HepG2 (cell line): ENCODE data around the gene ZNF687. TPM values are rescaled to one million over a fixed set of nuclear protein-coding genes. Genes with fewer than 3 reads are reported as not detected.
A peak's percentile ranks its signal among the peaks of the same experiment; 100 is the strongest.

Experiments
- ETV5 ChIP-seq: IDR thresholded peaks from 2 replicates; pipeline ENCODE4 v1.6.1; 2018; ENCODE audit warnings: missing biosample characterization, missing genetic modification reagents, inconsistent platforms, borderline replicate concordance
- GABPB1 ChIP-seq: IDR thresholded peaks from 2 replicates; pipeline ENCODE4 v1.6.1; 2016; ENCODE audit warnings: mild to moderate bottlenecking, missing genetic modification reagents, moderate library complexity, missing compliant biosample characterization
- HOXA9 ChIP-seq: sonication (generic); formaldehyde crosslinking; IDR thresholded peaks from 2 replicates; pipeline ENCODE4 v1.8.1; 2022; ENCODE audit warnings: missing genetic modification reagents, mild to moderate bottlenecking, moderate library complexity, borderline replicate concordance
- KDM2A ChIP-seq: sonication (generic); formaldehyde crosslinking; IDR thresholded peaks from 2 replicates; pipeline ENCODE4 v1.4.0; 2020; ENCODE audit warnings: low read depth, missing genetic modification reagents, borderline replicate concordance
- KDM5A ChIP-seq: fragments of 200-600 bp; sonication (generic); IDR thresholded peaks from 2 replicates; pipeline ENCODE4 v1.7.0; 2018; ENCODE audit warnings: antibody characterized with exemption, mild to moderate bottlenecking, low read length, borderline replicate concordance
- MBD4 ChIP-seq: IDR thresholded peaks from 2 replicates; pipeline ENCODE4 v1.6.1; 2012; ENCODE audit warnings: low read length, inconsistent platforms, borderline replicate concordance
- NCOA1 ChIP-seq: sonication (generic); formaldehyde crosslinking; IDR thresholded peaks from 2 replicates; pipeline ENCODE4 v1.9.0; 2021; ENCODE audit warnings: missing genetic modification reagents
- NFIC ChIP-seq: IDR thresholded peaks from 2 replicates; pipeline ENCODE4 v1.6.1; 2012; ENCODE audit warnings: mild to moderate bottlenecking, low read length, inconsistent platforms
- NRL ChIP-seq: sonication (generic); formaldehyde crosslinking; IDR thresholded peaks from 2 replicates; pipeline ENCODE4 v1.5.0; 2020; ENCODE audit warnings: missing genetic modification reagents, mild to moderate bottlenecking, moderate library complexity, borderline replicate concordance
- PLRG1 ChIP-seq: fragments of 450-650 bp; conservative IDR thresholded peaks from 2 replicates; pipeline ENCODE4 v1.6.1; 2016
- RFXANK ChIP-seq: IDR thresholded peaks from 2 replicates; pipeline ENCODE4 v1.6.1; 2016
- SSRP1 ChIP-seq: IDR thresholded peaks from 2 replicates; pipeline ENCODE4 v1.6.1; 2016; ENCODE audit warnings: control low read depth
- SUZ12 ChIP-seq: fragments of 150-350 bp; IDR thresholded peaks from 2 replicates; pipeline ENCODE4 v1.6.1; 2014; ENCODE audit warnings: low read depth, low read length
- ZFP82 ChIP-seq: sonication (generic); formaldehyde crosslinking; IDR thresholded peaks from 2 replicates; pipeline ENCODE4 v1.5.1; 2020; ENCODE audit warnings: mild to moderate bottlenecking, missing genetic modification reagents, borderline replicate concordance
- ZNF367 ChIP-seq: sonication (generic); formaldehyde crosslinking; IDR thresholded peaks from 2 replicates; pipeline ENCODE4 v1.4.0; 2020; ENCODE audit warnings: missing genetic modification reagents, borderline replicate concordance
- ZNF598 ChIP-seq: sonication (generic); formaldehyde crosslinking; IDR thresholded peaks from 2 replicates; pipeline ENCODE4 v1.5.1; 2020; ENCODE audit warnings: mild to moderate bottlenecking, missing genetic modification reagents, borderline replicate concordance
- ZNF605 ChIP-seq: sonication (generic); formaldehyde crosslinking; IDR thresholded peaks from 2 replicates; pipeline ENCODE4 v1.8.0; 2022; ENCODE audit warnings: mild to moderate bottlenecking, missing genetic modification reagents
- ZNF670 ChIP-seq: sonication (generic); formaldehyde crosslinking; IDR thresholded peaks from 2 replicates; pipeline ENCODE4 v1.8.0; 2022; ENCODE audit warnings: mild to moderate bottlenecking, missing genetic modification reagents, borderline replicate concordance
- ZNF709 ChIP-seq: sonication (generic); formaldehyde crosslinking; IDR thresholded peaks from 2 replicates; pipeline ENCODE4 v1.5.0; 2020; ENCODE audit warnings: mild to moderate bottlenecking, missing genetic modification reagents
- ZNF749 ChIP-seq: sonication (generic); formaldehyde crosslinking; IDR thresholded peaks from 2 replicates; pipeline ENCODE4 v1.8.0; 2022; ENCODE audit warnings: mild to moderate bottlenecking, missing genetic modification reagents, moderate library complexity, borderline replicate concordance
- polyA plus RNA-seq, 8 experiments: library from polyadenylated mRNA; depleted of rRNA in 3 of 8; stranded (reverse) in 7 of 8; unstranded in 1 of 8; fragments of >200 nt; fragmentation: Illumina TruSeq in 4 of 8; extraction: Trizol in 4 of 8; gene quantifications; 2 replicates each; pipeline versions ENCODE4 v1.2.1 to v1.2.3, GENCODE V29; 2011 to 2016; ENCODE audit warnings: low read depth in 4 of 8, missing spikeins in 1 of 8, mixed read lengths in 1 of 8; ENCODE audit not compliant: insufficient read depth in 1 of 8
- total RNA-seq, 5 experiments: library from RNA; depleted of rRNA; stranded (reverse); fragments of >200 nt; fragmentation: Illumina TruSeq; extraction: Trizol; gene quantifications; 2 replicates each; pipeline ENCODE4 v1.2.3, GENCODE V29; 2016; ENCODE audit warnings: low read depth in 1 of 5
- TF ChIP-seq, protein P1 (sequence below), 2 experiments: fragments of 450-650 bp in 1 of 2; sonication (generic) in 1 of 2; formaldehyde crosslinking; IDR thresholded peaks; 2 replicates each; pipeline versions ENCODE4 v1.5.0 to v1.8.0; 2020 to 2022; ENCODE audit warnings: mild to moderate bottlenecking in 1 of 2, missing genetic modification reagents in 1 of 2
- TF ChIP-seq, protein P2 (sequence below): sonication (generic); formaldehyde crosslinking; IDR thresholded peaks from 2 replicates; pipeline ENCODE4 v1.4.0; 2020; ENCODE audit warnings: missing genetic modification reagents, borderline replicate concordance
- TF ChIP-seq, protein P3 (sequence below): sonication (generic); formaldehyde crosslinking; IDR thresholded peaks from 2 replicates; pipeline ENCODE4 v1.5.1; 2020; ENCODE audit warnings: missing genetic modification reagents, mild to moderate bottlenecking, borderline replicate concordance
- TF ChIP-seq, protein P4 (sequence below): sonication (generic); formaldehyde crosslinking; IDR thresholded peaks from 2 replicates; pipeline ENCODE4 v1.4.0; 2020; ENCODE audit warnings: mild to moderate bottlenecking, missing genetic modification reagents
- TF ChIP-seq, protein P5 (sequence below): IDR thresholded peaks from 2 replicates; pipeline ENCODE4 v1.6.1; 2016; ENCODE audit warnings: missing genetic modification reagents, missing compliant biosample characterization

ZNF687 gene
- total and polyA plus RNA-seq, 2 of the 13 experiments (the other 11 are each of a cell fraction or from before 2014, with no cell fraction given), result 14.1 to 16.5 TPM

DNA sequence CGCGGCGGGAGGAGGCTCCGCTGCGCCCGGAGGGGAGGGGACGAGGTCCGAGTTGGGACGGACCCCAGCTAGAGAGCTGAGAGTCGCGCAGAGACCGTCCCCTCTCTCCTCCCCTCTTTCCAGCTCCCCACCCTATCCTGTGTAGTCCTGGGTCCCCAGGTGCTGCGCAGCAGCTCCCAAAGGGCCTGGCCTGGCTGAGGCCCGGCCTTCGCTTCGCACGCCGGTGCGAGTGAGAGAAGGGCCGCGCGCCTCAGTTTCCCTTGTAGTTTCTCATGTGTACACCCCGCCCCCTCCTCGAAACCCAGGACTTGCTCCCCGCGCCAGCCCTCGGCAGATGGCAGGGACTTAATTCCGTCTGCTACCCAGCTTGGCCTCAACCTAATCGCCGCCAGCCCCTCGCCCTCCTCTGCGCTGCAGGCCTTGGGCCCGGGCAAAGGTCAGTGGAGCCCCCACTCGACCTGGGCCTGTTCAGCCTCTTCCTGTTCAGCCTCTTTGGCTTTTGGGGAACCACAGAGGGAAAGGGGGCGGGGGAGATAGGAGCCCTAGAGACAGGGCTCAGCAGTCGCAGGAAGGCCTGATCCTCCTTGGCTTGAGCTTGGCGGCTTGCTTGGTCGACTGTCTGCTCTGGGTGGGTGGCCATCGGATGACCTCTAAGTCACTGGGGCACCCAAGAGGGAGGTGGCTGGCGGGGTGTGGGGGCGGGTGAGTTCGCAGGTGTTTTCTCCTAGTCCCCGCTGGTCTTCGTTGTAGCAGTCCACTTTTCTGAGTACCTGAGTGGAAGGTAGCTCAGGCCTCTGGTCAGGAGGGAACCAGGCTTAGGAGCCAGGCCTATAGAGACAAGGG, 1.0 kb downstream of the ZNF687 start (continued):
- TF ChIP-seq MBD4 (no peak), ETV5 (CRISPR knock-in tag) (no peak; the same call in 1 of the 2 replicates), ZNF598 (CRISPR knock-in tag) (no peak), SUZ12 (no peak), GABPB1 (CRISPR knock-in tag) (no peak), ZNF670 (CRISPR knock-in tag) (no peak), ZNF709 (CRISPR knock-in tag) (no peak), NCOA1 (no peak), PLRG1 (no peak), SSRP1 (no peak), NFIC (no peak), ZFP82 (CRISPR knock-in tag) (no peak), ZNF605 (no peak), KDM5A (no peak), RFXANK (CRISPR knock-in tag) (no peak), ZNF749 (CRISPR knock-in tag) (no peak), HOXA9 (CRISPR knock-in tag) (peak; percentile 82; the same call in 1 of the 2 replicates), ZNF367 (CRISPR knock-in tag) (no peak), KDM2A (CRISPR knock-in tag) (peak; percentile 11; the same call in 1 of the 2 replicates), NRL (CRISPR knock-in tag) (no peak; the same call in 1 of the 2 replicates)
- TF ChIP-seq, protein P1, sequence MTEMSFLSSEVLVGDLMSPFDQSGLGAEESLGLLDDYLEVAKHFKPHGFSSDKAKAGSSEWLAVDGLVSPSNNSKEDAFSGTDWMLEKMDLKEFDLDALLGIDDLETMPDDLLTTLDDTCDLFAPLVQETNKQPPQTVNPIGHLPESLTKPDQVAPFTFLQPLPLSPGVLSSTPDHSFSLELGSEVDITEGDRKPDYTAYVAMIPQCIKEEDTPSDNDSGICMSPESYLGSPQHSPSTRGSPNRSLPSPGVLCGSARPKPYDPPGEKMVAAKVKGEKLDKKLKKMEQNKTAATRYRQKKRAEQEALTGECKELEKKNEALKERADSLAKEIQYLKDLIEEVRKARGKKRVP (CRISPR knock-in tag; IDR thresholded peaks at IDR 0.05), result no peak
- TF ChIP-seq, protein P2, sequence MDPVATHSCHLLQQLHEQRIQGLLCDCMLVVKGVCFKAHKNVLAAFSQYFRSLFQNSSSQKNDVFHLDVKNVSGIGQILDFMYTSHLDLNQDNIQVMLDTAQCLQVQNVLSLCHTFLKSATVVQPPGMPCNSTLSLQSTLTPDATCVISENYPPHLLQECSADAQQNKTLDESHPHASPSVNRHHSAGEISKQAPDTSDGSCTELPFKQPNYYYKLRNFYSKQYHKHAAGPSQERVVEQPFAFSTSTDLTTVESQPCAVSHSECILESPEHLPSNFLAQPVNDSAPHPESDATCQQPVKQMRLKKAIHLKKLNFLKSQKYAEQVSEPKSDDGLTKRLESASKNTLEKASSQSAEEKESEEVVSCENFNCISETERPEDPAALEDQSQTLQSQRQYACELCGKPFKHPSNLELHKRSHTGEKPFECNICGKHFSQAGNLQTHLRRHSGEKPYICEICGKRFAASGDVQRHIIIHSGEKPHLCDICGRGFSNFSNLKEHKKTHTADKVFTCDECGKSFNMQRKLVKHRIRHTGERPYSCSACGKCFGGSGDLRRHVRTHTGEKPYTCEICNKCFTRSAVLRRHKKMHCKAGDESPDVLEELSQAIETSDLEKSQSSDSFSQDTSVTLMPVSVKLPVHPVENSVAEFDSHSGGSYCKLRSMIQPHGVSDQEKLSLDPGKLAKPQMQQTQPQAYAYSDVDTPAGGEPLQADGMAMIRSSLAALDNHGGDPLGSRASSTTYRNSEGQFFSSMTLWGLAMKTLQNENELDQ, result no peak
- TF ChIP-seq, protein P3, sequence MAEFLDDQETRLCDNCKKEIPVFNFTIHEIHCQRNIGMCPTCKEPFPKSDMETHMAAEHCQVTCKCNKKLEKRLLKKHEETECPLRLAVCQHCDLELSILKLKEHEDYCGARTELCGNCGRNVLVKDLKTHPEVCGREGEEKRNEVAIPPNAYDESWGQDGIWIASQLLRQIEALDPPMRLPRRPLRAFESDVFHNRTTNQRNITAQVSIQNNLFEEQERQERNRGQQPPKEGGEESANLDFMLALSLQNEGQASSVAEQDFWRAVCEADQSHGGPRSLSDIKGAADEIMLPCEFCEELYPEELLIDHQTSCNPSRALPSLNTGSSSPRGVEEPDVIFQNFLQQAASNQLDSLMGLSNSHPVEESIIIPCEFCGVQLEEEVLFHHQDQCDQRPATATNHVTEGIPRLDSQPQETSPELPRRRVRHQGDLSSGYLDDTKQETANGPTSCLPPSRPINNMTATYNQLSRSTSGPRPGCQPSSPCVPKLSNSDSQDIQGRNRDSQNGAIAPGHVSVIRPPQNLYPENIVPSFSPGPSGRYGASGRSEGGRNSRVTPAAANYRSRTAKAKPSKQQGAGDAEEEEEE (CRISPR knock-in tag), result no peak
- TF ChIP-seq, protein P4, sequence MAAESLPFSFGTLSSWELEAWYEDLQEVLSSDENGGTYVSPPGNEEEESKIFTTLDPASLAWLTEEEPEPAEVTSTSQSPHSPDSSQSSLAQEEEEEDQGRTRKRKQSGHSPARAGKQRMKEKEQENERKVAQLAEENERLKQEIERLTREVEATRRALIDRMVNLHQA (CRISPR knock-in tag), result no peak
- TF ChIP-seq, protein P5, sequence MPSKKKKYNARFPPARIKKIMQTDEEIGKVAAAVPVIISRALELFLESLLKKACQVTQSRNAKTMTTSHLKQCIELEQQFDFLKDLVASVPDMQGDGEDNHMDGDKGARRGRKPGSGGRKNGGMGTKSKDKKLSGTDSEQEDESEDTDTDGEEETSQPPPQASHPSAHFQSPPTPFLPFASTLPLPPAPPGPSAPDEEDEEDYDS, result no peak
